Lung (tissue), 12 donors: Measurements from ENCODE around the gene DUSP9. TPM values are rescaled to one million over a fixed set of nuclear protein-coding genes. Genes with fewer than 3 reads are reported as not detected.

ENCODE experiments used
- ATAC-seq: fragments of 200-7000 bp; cut with Tn5 transposase; one replicate; pipeline ENCODE4 v1.9.1; 2020; ENCODE audit warnings: moderate number of reproducible peaks; ENCODE audit not compliant: insufficient read depth, low FRiP score
- DNase-seq, 3 donors: peaks; one replicate each; pipeline ENCODE4 v3.0.0-alpha.2; 2013 to 2017
- H3K27ac ChIP-seq, 2 donors: one replicate each; pipeline ENCODE4 v1.5.1; 2013; ENCODE audit warnings: mild to moderate bottlenecking in 2 of 2, moderate library complexity in 2 of 2, control low read depth in 1 of 2, inconsistent platforms in 1 of 2, low read depth in 1 of 2, low read length in 1 of 2
- H3K27me3 ChIP-seq, 3 donors: one replicate each; pipeline ENCODE4 v1.5.1; 2013; ENCODE audit warnings: low read length in 2 of 3; ENCODE audit not compliant: control insufficient read depth in 3 of 3, insufficient read depth in 3 of 3
- H3K36me3 ChIP-seq, 4 donors: one replicate each; pipeline ENCODE4 v1.5.1; 2013; ENCODE audit warnings: low read length in 4 of 4, mild to moderate bottlenecking in 1 of 4, moderate library complexity in 1 of 4; ENCODE audit not compliant: control insufficient read depth in 4 of 4, insufficient read depth in 4 of 4
- H3K4me1 ChIP-seq, 5 donors: one replicate each; pipeline ENCODE4 v1.5.1; 2013; ENCODE audit warnings: low read length in 5 of 5, mild to moderate bottlenecking in 2 of 5, moderate library complexity in 1 of 5; ENCODE audit not compliant: control insufficient read depth in 5 of 5, insufficient read depth in 5 of 5
- H3K4me3 ChIP-seq: one replicate; pipeline ENCODE4 v1.5.1; 2013; ENCODE audit warnings: mild to moderate bottlenecking, control low read depth, moderate library complexity
- H3K9ac ChIP-seq, 2 donors: one replicate each; pipeline ENCODE4 v1.5.1; 2013; ENCODE audit warnings: low read length in 2 of 2, control low read depth in 1 of 2; ENCODE audit not compliant: insufficient read depth in 1 of 2
- H3K9me3 ChIP-seq, 4 donors: one replicate each; pipeline ENCODE4 v1.5.1; 2013; ENCODE audit warnings: low read length in 3 of 4, mild to moderate bottlenecking in 1 of 4, moderate library complexity in 1 of 4; ENCODE audit not compliant: control insufficient read depth in 4 of 4, insufficient read depth in 3 of 4
- WGBS, 2 donors: extraction: QIAGEN DNeasy Blood & Tissue Kit; methylation state at CpG; one replicate each; pipeline ENCODE4 v1.1.7; 2013; 5-methylcytosine and 5-hydroxymethylcytosine counted together
- polyA plus RNA-seq, 2 donors: library from polyadenylated mRNA; stranded (reverse); fragments of 200-250 nt; gene quantifications; one replicate each; pipeline ENCODE4 v1.2.1, GENCODE V29; 2013
- total RNA-seq, 2 donors: library from RNA; depleted of rRNA in 1 of 2; stranded (reverse); fragments of >200 nt in 1 of 2; gene quantifications; one replicate each; pipeline ENCODE4 v1.2.1, GENCODE V29; 2014 to 2021
- TF ChIP-seq, protein P1 (sequence below): IDR thresholded peaks from 2 replicates; pipeline ENCODE4 v1.5.1; 2012; ENCODE audit warnings: mild to moderate bottlenecking; ENCODE audit errors: control extremely low read depth, extremely low read depth
- donor health status: control.
- donor health status: control.
- donor health status: Bipolar disorder and iron deficiency.
- donor health status: healthy.
- donor health status: DM: yes; HTN: yes; CAD: no.

DUSP9 gene
- total and polyA plus RNA-seq, 4 donors: 0.10 to 0.55 (median 0.23) TPM

DNA sequence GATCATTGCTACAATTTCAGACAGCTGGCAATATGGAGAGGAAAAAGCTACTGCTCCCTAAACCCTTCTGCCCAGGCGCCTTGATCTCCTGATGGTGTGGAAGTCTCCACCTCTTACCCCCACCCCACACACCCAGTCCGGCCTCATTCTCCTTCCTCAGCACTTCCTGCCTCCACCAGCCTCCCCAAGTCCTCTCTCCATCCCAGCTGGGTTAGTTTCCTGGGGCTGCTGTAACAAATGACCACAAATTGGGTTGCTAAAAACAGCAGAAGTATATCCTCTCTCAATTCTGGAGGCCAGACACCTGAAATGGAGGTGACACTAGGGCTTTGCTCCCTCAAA, 47.0 kb upstream of the DUSP9 start:
- ATAC-seq: no peak
- 7 to 20% methylated on average over 2 of the region's 2 CpGs for WGBS, 2 donors
- Histone ChIP-seq H3K27me3 (no peaks in the 10 kb centered on the region), H3K4me1 (peaks cover 0 to 7% (median 3%) of the 10 kb centered on the region in 5 donors), H3K9ac (no peak overlapping the region), H3K9me3 (peaks cover 0 to 12% (median 1%) of the 10 kb centered on the region in 4 donors), H3K4me3 (no peak overlapping the region), H3K36me3 (no peaks in the 10 kb centered on the region), H3K27ac (no peak overlapping the region)
- DNase-seq: peak in 2 of 3 donors; percentile 4 to 22
- TF ChIP-seq, protein P1, sequence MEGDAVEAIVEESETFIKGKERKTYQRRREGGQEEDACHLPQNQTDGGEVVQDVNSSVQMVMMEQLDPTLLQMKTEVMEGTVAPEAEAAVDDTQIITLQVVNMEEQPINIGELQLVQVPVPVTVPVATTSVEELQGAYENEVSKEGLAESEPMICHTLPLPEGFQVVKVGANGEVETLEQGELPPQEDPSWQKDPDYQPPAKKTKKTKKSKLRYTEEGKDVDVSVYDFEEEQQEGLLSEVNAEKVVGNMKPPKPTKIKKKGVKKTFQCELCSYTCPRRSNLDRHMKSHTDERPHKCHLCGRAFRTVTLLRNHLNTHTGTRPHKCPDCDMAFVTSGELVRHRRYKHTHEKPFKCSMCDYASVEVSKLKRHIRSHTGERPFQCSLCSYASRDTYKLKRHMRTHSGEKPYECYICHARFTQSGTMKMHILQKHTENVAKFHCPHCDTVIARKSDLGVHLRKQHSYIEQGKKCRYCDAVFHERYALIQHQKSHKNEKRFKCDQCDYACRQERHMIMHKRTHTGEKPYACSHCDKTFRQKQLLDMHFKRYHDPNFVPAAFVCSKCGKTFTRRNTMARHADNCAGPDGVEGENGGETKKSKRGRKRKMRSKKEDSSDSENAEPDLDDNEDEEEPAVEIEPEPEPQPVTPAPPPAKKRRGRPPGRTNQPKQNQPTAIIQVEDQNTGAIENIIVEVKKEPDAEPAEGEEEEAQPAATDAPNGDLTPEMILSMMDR: no peak

DNA sequence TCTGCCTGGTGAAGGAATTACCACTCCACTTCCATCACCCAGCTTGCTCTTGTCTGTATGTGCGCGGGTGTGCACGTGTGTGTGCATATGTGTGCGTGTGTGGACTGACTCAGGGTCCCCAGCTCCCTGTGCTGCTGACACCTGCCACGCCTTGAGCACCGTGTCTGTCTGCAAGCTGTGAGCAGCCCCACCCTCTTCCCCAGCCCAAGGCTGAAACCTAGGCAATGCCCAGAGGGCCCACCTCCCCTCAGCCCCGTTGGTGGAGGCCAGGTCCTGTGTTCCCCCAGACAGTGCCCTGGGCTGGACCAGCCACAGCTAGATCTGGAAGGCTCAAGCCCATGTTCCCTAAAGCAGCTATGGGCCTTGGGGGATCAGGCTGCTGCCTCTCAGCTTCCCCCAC, 46.1 kb upstream of the DUSP9 start:
- Histone ChIP-seq H3K9me3 (peaks cover 0 to 12% (median 1%) of the 10 kb centered on the region in 4 donors), H3K36me3 (no peaks in the 10 kb centered on the region), H3K27me3 (no peaks in the 10 kb centered on the region), H3K9ac (no peak overlapping the region), H3K4me1 (peaks cover 0 to 7% (median 3%) of the 10 kb centered on the region in 5 donors), H3K4me3 (no peak overlapping the region), H3K27ac (no peak overlapping the region)
- 86 to 93% methylated on average over 5 to 7 of the region's 7 CpGs for WGBS, 2 donors
- no peak for ATAC-seq
- TF ChIP-seq, protein P1: no peak
- DNase-seq: no peak

DNA sequence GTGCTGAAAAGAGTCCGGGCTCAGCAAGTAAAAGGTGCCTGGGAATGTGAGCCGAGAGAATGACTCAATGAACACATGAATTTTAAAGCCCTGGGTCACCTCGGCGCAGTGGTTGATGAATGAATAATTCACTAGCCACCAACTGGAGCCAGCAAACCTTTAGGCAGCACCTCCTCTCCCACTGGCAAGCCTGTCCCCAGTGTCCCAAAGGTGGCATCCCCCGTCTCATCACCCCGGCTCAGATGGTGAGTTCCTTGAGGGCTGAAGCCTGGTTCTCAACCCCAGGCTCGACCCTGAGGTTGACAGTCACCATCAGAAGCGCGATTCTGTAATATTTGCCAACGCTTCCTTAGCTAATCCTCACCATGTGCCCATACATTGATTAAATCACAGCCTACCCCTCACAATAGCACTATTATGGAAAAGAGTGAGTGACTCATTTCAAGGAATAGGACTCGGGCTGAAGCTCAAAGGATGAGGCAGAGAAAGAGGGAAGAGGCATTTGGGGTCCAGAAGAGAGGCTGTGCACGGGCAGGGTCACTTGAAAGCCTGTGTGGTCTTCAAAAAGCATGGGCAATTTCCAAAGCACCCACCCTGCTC, 45.4 kb upstream of the DUSP9 start:
- DNase-seq (no peak), ATAC-seq (no peak)
- Histone ChIP-seq H3K9ac (no peak overlapping the region), H3K4me1 (peaks cover 0 to 7% (median 3%) of the 10 kb centered on the region in 5 donors), H3K4me3 (no peak overlapping the region), H3K27ac (no peak overlapping the region), H3K9me3 (peaks cover 0 to 9% (median 1%) of the 10 kb centered on the region in 4 donors), H3K27me3 (no peaks in the 10 kb centered on the region), H3K36me3 (no peaks in the 10 kb centered on the region)
- TF ChIP-seq, protein P1: no peak
- WGBS, 2 donors: 88 to 97% methylated on average over 12 of the region's 12 CpGs

DNA sequence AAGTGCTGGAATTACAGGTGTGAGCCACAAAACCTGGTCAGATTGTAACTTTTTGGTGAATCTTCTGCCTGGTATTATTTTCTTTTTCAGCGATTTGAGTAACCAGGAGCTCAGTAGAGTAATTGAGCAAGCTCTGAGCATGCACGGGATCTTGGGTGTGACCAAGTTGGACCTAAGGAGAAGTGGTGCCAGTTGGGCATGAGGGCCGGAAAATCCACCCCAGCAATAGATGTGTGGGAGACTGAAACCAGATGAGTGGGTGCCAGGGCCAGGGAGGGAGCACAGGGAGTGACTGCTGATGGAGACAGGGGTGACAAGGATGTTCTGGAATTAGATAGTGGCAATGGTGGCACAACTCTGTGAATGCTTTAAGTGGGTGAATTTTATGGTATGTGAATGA, 44.4 kb upstream of the DUSP9 start:
- H3K27me3 ChIP-seq: no peaks in the 10 kb centered on the region
- no peak overlapping the region for H3K4me3 ChIP-seq
- WGBS, 2 donors: 86 to 89% methylated on average over 3 of the region's 3 CpGs
- H3K4me1 ChIP-seq: peaks cover 0 to 7% (median 3%) of the 10 kb centered on the region in 5 donors
- peaks cover 0 to 7% (median 0%) of the 10 kb centered on the region in 4 donors for H3K9me3 ChIP-seq
- DNase-seq (no peak), ATAC-seq (no peak)
- TF ChIP-seq, protein P1: no peak
- H3K9ac ChIP-seq: no peak overlapping the region
- H3K27ac ChIP-seq: no peak overlapping the region
- H3K36me3 ChIP-seq: no peaks in the 10 kb centered on the region
